ENCODE results near the gene CYP19A1. TPM values are rescaled to one million over a fixed set of nuclear protein-coding genes. Genes with fewer than 3 reads are reported as not detected.
A peak's percentile ranks its signal among the peaks of the same experiment; 100 is the strongest.

Gene CYP19A1
- polyA plus RNA-seq, 1 donor = 0.62 TPM

- DNase-seq = no peak
Observed at GRCh38 chr15:51356983-51357382, 18.6 kb upstream of the CYP19A1 start.

- DNase-seq = no peak
Observed at GRCh38 chr15:51356147-51356546, 17.8 kb upstream of the CYP19A1 start.

GRCh38 chr15:51355096-51355495 lies 16.7 kb upstream of the CYP19A1 start:
- no peak for DNase-seq

- no peak for DNase-seq
Observed at GRCh38 chr15:51353976-51354375, 15.6 kb upstream of the CYP19A1 start.

- DNase-seq = no peak
Observed at GRCh38 chr15:51350723-51351122, 12.3 kb upstream of the CYP19A1 start.

GRCh38 chr15:51349156-51349844 lies 10.9 kb upstream of the CYP19A1 start:
- DNase-seq = no peak

DNA sequence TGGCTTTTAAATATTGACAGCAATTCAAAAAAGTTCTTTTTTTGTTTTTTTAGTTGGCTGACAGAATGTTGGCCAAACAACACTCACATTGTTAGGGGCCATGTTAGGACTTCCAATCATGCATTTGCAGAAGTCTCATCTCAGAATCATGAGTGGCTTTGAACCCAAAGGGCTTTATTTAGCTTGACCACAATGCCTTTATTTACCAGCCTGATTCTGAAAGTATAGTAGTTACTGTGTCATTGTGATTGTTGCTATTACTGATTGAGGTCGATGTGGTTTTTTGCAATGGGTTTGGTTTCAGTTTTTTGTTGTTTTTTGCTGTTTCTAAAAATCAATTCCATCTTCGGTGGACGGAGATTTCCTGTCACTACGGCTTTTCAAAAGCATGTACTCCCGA lies 10.3 kb upstream of the CYP19A1 start:
- DNase-seq = no peak

GRCh38 chr15:51346136-51346535 lies 7.7 kb upstream of the CYP19A1 start:
- no peak for DNase-seq

- DNase-seq = no peak
Observed at GRCh38 chr15:51343466-51343865, 5.1 kb upstream of the CYP19A1 start.

DNA sequence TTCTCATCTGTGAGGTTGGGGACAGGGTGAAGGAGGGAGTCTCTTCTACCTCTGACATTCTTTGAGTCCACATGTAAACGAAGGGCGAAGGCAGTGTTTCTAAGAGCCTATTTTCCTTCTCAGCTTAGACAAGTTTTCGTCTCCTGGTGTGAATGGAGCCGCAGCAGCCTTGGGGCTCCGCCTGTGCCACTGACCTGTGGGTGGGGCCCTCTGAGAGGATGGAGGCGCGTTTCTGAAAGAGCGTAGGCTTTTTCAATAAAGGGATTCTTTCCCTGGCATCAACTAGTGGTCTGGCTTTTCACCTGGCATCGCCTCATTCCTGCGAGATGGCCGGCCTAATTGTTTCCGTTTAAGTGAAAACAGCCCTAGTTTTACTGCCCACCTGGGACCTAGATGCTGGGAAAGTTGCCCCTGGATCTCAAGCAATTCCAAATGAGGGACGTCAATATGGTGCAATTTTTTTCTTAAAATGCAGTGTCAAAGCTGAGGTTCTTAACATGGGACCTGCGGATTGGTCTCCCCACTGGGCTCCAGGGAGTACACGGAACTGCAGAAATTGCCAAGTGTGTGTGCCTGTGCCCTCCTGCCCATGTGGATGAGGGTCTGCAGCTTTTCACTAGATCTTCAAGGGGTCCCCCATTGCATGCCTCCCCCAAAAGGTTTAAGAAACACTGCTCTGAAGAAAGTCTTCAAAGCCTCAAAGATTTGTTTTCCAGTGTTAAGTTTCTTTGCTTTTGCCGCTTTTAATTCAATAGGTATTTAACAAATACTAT lies 4.0 kb upstream of the CYP19A1 start:
- no peak for DNase-seq

DNA sequence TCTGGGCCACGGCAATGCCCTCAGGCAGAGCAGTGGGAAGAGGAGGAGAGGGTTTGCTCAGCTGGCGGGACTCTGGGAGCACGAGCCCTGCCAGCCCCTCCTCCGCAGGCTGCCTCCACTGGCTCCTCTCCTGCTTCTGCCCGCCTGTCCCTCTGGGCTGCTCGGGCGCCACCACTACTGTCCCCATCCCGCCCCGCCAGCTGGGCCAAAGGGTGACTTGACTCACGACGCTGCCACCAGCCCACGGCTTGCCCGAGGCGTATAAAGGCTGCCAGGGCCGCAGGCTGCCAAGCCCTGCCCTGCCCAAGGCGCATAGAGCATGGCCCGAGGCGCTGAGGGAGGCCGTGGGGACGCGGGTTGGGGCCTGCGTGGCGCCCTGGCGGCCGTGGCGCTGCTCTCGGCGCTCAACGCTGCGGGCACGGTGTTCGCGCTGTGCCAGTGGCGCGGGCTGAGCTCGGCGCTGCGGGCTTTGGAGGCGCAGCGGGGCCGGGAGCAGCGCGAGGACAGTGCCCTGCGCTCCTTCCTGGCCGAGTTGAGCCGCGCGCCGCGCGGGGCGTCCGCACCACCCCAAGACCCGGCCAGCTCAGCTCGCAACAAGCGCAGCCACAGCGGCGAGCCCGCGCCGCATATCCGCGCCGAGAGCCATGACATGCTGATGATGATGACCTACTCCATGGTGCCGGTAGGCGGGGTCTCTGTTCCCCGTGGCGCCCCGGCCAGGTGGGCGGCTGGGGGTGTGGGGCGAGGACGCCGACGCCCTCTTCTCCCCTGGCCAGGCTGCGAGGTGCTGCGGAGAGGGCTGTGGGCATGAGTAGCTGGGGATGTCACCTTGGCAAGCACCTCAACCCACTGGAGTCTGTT lies 3.2 kb upstream of the CYP19A1 start, which contains the start of gene GLDN:
Gene GLDN (plus strand): TSS at position 290 of the 861 bp plus-strand sequence. CDS start 30 bp downstream, at position 320.
- DNase-seq = peak; percentile 42

- no peak for DNase-seq
Observed at GRCh38 chr15:51335538-51336410, 2.6 kb downstream of the CYP19A1 start.

- DNase-seq = no peak
Observed at GRCh38 chr15:51335087-51335486, 3.3 kb downstream of the CYP19A1 start.

DNA sequence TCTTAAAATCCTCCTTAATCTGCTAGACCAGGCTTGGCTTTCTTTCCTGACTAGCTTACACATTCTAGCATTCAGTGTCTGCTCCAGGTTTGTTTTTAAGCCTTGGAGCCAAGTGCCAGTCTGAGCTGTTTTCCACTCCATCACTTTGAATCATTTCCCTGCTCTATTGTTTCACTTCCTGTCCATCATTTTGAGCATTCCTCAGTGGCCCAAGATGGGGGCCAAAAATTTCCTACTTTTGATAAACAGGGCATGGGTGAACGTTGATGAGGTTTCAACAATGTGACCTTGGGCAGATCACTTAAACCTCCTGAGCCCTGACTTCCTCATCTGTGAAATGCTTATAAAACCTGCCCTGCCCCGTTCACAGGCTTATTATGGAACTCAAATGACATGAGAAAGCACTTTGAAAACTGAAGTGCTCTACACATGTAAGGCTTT lies 4.4 kb downstream of the CYP19A1 start:
- DNase-seq = no peak

- no peak for DNase-seq
Observed at GRCh38 chr15:51333571-51333970, 4.8 kb downstream of the CYP19A1 start.

GRCh38 chr15:51332206-51333147 lies 5.9 kb downstream of the CYP19A1 start:
- DNase-seq = no peak

GRCh38 chr15:51331141-51331540 lies 7.3 kb downstream of the CYP19A1 start:
- no peak for DNase-seq

- DNase-seq = no peak
Observed at GRCh38 chr15:51328926-51329325, 9.5 kb downstream of the CYP19A1 start.

DNA sequence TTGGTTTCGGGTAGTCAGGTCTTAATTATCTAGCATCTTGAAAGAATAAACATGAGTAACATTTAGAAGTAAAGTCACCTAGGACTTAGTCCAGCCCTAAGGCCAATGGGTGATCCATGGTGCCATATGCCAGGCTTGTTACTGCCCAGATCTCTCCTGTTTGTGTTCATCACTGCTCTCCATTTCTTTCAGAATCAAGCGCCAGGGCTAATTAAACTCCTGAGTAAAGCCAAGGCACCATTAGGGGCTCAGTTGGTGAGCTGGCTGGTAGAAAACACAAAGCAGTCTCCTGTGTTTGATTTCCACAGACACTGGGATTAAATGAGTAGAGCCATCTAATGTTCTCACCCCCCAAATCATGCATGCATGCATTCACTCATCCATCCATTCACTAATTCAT lies 11.3 kb downstream of the CYP19A1 start:
- no peak for DNase-seq

GRCh38 chr15:51325167-51325566 lies 13.2 kb downstream of the CYP19A1 start:
- DNase-seq = no peak

- no peak for DNase-seq
Observed at GRCh38 chr15:51323749-51324148, 14.6 kb downstream of the CYP19A1 start.

Measured in hindlimb muscle (tissue), 1 donor.